T-helper 17 cell (primary cell): ENCODE data around the gene SSBP1. TPM values are rescaled to one million over a fixed set of nuclear protein-coding genes. Genes with fewer than 3 reads are reported as not detected.
"Not testable (repeated sequence)": the region's sequence is repeated elsewhere in the genome, so short reads cannot be mapped to it uniquely, and the experiment has no call there.

Experiments used
- ATAC-seq: fragments of 150-1000 bp; cut with Tn5 transposase; 2 replicates; pipeline ENCODE4 v1.10.0; 2021; ENCODE audit warnings: mild to moderate bottlenecking, moderate library complexity
- DNase-seq, 3 donors: peaks; one replicate each; pipeline versions ENCODE4 v3.0.0 to v3.0.0-alpha.2; 2020 to 2021
- H3K9me3 ChIP-seq: one replicate; pipeline ENCODE4 v1.7.0; 2013; ENCODE audit warnings: low read length, mild to moderate bottlenecking; ENCODE audit not compliant: control insufficient read depth, poor library complexity, severe bottlenecking
- H3K27ac Mint-ChIP-seq: one replicate; pipeline ENCODE4 v1.8.0; 2022; ENCODE audit warnings: mild to moderate bottlenecking, moderate library complexity, mixed read lengths
- H3K27me3 Mint-ChIP-seq: one replicate; pipeline ENCODE4 v1.8.0; 2022; ENCODE audit warnings: mixed read lengths
- H3K36me3 Mint-ChIP-seq: one replicate; pipeline ENCODE4 v1.8.0; 2022; ENCODE audit warnings: low read depth, mixed read lengths
- H3K4me1 Mint-ChIP-seq: one replicate; pipeline ENCODE4 v1.8.0; 2022; ENCODE audit warnings: mild to moderate bottlenecking, mixed read lengths
- H3K4me3 Mint-ChIP-seq: one replicate; pipeline ENCODE4 v1.8.0; 2022; ENCODE audit warnings: mild to moderate bottlenecking, moderate library complexity, mixed read lengths
- total RNA-seq, 4 donors: library from RNA in 2 of 4; stranded (reverse) in 2 of 4; gene quantifications; one replicate each; pipeline ENCODE4 v1.2.3 and lab custom pipeline; 2022 to 2026

Gene SSBP1
- total RNA-seq, 2 donors from 2014 or later: 81.3 to 91.3 TPM

DNA sequence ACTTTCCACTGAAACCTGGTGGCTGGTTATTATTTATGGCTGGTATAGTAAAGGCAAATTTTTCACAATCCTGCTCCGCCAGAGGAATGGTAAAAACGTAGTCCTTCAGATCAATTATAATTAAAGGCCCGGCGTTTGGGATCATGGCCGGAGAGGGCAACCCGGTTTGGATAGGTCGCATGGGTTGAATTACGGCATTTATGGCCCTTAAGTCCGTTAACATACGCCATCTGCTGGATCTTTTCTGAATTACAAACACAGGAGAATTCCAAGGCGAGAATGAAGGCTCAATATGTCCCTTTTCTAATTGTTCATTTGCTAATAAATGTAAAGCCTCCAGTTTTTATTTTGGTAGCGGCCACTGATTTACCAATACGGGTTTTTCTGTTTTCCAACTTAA lies 14.5 kb downstream of the SSBP1 start:
- ATAC-seq: no peak
- H3K36me3 Mint-ChIP-seq: peaks cover 20% of the 10 kb centered on the region
- no peak overlapping the region for H3K27ac Mint-ChIP-seq
- peaks cover 19% of the 10 kb centered on the region for H3K9me3 ChIP-seq
- no peak for DNase-seq
- no peak overlapping the region for H3K4me3 Mint-ChIP-seq
- H3K27me3 Mint-ChIP-seq: no peaks in the 10 kb centered on the region
- no peaks in the 10 kb centered on the region for H3K4me1 Mint-ChIP-seq

GRCh38 chr7:141754939-141755338 lies 16.8 kb downstream of the SSBP1 start:
- H3K9me3 ChIP-seq: peaks cover 19% of the 10 kb centered on the region
- no peak for DNase-seq
- Mint-ChIP-seq H3K27me3 (no peaks in the 10 kb centered on the region), H3K4me1 (peaks cover 2% of the 10 kb centered on the region), H3K4me3 (no peak overlapping the region), H3K36me3 (peaks cover 21% of the 10 kb centered on the region), H3K27ac (no peak overlapping the region)
- peak; percentile 49 for ATAC-seq

GRCh38 chr7:141763797-141764196 lies 25.6 kb downstream of the SSBP1 start, which contains the start of gene TAS2R3:
Gene TAS2R3, plus strand, starts transcription at chr7:141764097. Its CDS starts 62 bp downstream, at chr7:141764159.
- Mint-ChIP-seq H3K36me3 (peaks cover 19% of the 10 kb centered on the region), H3K27me3 (no peaks in the 10 kb centered on the region), H3K4me1 (peaks cover 10% of the 10 kb centered on the region), H3K4me3 (no peak within 1 kb of the TSS), H3K27ac (no peak within 1 kb of the TSS)
- DNase-seq: no peak
- no peak for ATAC-seq
- H3K9me3 ChIP-seq: no peaks in the 10 kb centered on the region

- not testable (repeated sequence) for H3K36me3 Mint-ChIP-seq, H3K4me3 Mint-ChIP-seq, H3K4me1 Mint-ChIP-seq, ATAC-seq, H3K27me3 Mint-ChIP-seq, DNase-seq, H3K9me3 ChIP-seq, H3K27ac Mint-ChIP-seq
Observed at GRCh38 chr7:141770083-141770583, 32.0 kb downstream of the SSBP1 start.

- H3K27me3 Mint-ChIP-seq: no peaks in the 10 kb centered on the region
- H3K36me3 Mint-ChIP-seq: peaks cover 15% of the 10 kb centered on the region
- no peaks in the 10 kb centered on the region for H3K9me3 ChIP-seq
- DNase-seq (no peak), ATAC-seq (no peak)
- no peak within 1 kb of the TSS for H3K4me3 Mint-ChIP-seq
- H3K27ac Mint-ChIP-seq: no peak within 1 kb of the TSS
- peaks cover 6% of the 10 kb centered on the region for H3K4me1 Mint-ChIP-seq
Observed at GRCh38 chr7:141776374-141776773, 38.2 kb downstream of the SSBP1 start, which contains the start of gene TAS2R4. Gene TAS2R4, plus strand, starts transcription at chr7:141776674. Its CDS starts 1,815 bp downstream, at chr7:141778489.

DNA sequence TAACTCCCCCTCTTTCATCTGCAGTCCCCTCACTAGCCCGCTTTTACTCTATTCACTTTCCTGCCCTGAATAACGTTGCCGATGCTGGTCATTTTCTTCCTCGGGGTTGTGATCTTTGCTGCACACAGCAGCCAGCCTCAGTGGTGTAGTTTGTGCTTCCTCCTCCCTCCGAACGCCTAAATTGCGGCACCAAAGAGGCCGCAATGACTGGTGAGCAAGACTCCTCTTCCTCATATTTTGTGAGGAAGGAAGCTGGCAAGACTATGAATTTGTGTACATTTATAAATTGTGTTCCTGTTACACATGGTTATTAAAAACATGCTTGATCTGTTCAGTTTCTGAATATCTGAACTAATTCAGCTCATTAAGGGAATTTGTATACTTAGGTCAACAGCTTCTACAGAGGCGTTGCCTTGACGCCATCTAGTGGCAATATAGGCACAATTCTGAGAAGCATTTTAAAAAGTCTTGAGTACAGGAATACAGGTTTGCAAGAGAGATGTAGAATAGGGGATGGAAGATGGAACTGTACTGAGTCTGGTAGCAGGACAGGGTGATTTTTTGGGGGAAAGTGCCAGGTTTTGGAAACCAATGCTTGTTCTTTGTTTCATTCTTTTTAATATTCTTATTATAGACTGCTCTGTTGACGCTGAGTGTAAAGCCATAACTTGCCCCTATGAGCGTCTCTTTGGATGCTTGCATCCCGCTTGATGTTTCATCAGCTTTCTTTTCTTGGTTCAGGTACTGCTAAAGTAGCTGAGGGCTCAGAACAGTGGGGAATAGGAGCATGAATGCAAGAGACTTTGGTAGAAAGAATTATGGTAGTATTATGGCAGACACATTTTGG lies 47.8 kb downstream of the SSBP1 start:
- DNase-seq: no peak
- peaks cover 7% of the 10 kb centered on the region for H3K4me1 Mint-ChIP-seq
- peaks cover 2% of the 10 kb centered on the region for H3K36me3 Mint-ChIP-seq
- peak; percentile 57 for ATAC-seq
- H3K27ac Mint-ChIP-seq: no peak overlapping the region
- no peaks in the 10 kb centered on the region for H3K27me3 Mint-ChIP-seq
- no peaks in the 10 kb centered on the region for H3K9me3 ChIP-seq
- H3K4me3 Mint-ChIP-seq: no peak overlapping the region

GRCh38 chr7:141788296-141788695 lies 50.1 kb downstream of the SSBP1 start:
- no peak for DNase-seq
- peak overlapping the region; percentile 51 for H3K27ac Mint-ChIP-seq
- no peaks in the 10 kb centered on the region for H3K27me3 Mint-ChIP-seq
- no peak for ATAC-seq
- H3K36me3 Mint-ChIP-seq: peaks cover 6% of the 10 kb centered on the region
- H3K4me1 Mint-ChIP-seq: peaks cover 7% of the 10 kb centered on the region
- no peaks in the 10 kb centered on the region for H3K9me3 ChIP-seq
- H3K4me3 Mint-ChIP-seq: no peak overlapping the region

DNA sequence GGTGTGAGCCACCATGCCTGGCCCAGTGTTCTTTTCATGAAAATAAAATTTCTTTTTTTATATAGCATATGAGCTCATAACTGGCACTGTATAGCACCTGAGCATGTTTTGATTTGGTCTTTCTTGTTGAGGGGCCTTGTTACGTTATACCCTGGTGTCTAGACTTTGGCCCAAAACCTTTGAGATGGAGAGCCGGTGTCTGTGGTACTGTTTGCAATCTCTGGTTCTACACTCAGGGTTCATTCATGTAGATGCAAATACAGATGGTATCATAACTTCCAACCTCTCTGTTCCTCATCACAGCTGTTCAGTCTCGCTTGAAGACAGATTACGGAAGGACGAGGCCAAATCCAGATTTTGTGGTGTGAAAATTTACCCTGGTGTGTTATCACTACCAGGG lies 51.8 kb downstream of the SSBP1 start, which contains the start of gene TAS2R5:
Gene TAS2R5 (plus strand): TSS at position 301 of the 400 bp plus-strand sequence. CDS start 145 bp downstream, outside the sequence.
- ATAC-seq (no peak), DNase-seq (no peak)
- H3K27me3 Mint-ChIP-seq: no peaks in the 10 kb centered on the region
- no peak within 1 kb of the TSS for H3K27ac Mint-ChIP-seq
- no peak within 1 kb of the TSS for H3K4me3 Mint-ChIP-seq
- H3K9me3 ChIP-seq: no peaks in the 10 kb centered on the region
- H3K4me1 Mint-ChIP-seq: peaks cover 7% of the 10 kb centered on the region
- peaks cover 8% of the 10 kb centered on the region for H3K36me3 Mint-ChIP-seq

GRCh38 chr7:141792526-141792925 lies 54.4 kb downstream of the SSBP1 start:
- no peak for DNase-seq
- no peak overlapping the region for H3K4me3 Mint-ChIP-seq
- H3K27me3 Mint-ChIP-seq: no peaks in the 10 kb centered on the region
- no peak overlapping the region for H3K27ac Mint-ChIP-seq
- peaks cover 8% of the 10 kb centered on the region for H3K36me3 Mint-ChIP-seq
- H3K9me3 ChIP-seq: no peaks in the 10 kb centered on the region
- no peak for ATAC-seq
- no peaks in the 10 kb centered on the region for H3K4me1 Mint-ChIP-seq

Other genes with a start within 250 kb of the SSBP1 start
- gene AGK, start 186.9 kb upstream of the SSBP1 start, total RNA-seq: 10 to 100 TPM; 25.9 to 27.4 TPM
- 10 to 100 TPM; 34.1 to 37.6 TPM for gene DENND11, start 36.2 kb upstream of the SSBP1 start, total RNA-seq
- gene WEE2, start 30.0 kb upstream of the SSBP1 start, total RNA-seq: not detected
- under 1 TPM; 0.42 to 0.87 TPM for gene TAS2R3, start 25.7 kb downstream of the SSBP1 start, total RNA-seq
- under 1 TPM; 0.37 to 0.50 TPM for gene TAS2R4, start 38.3 kb downstream of the SSBP1 start, total RNA-seq
- gene TAS2R5, start 51.9 kb downstream of the SSBP1 start, total RNA-seq: 1 to 10 TPM in 1 of 2 donors, under 1 TPM in 1; 0.90 to 1.1 TPM
- not detected for gene PRSS37, start 103.1 kb downstream of the SSBP1 start, total RNA-seq
- not detected for gene OR9A4, start 178.0 kb downstream of the SSBP1 start, total RNA-seq
- gene CLEC5A, start 208.6 kb downstream of the SSBP1 start, total RNA-seq: under 1 TPM in 1 of 2 donors, not detected in 1; 0.27 TPM
- gene TAS2R38, start 235.4 kb downstream of the SSBP1 start, total RNA-seq: not detected